ENCODE data around the gene SMIM32.

SMIM32 gene

DNA sequence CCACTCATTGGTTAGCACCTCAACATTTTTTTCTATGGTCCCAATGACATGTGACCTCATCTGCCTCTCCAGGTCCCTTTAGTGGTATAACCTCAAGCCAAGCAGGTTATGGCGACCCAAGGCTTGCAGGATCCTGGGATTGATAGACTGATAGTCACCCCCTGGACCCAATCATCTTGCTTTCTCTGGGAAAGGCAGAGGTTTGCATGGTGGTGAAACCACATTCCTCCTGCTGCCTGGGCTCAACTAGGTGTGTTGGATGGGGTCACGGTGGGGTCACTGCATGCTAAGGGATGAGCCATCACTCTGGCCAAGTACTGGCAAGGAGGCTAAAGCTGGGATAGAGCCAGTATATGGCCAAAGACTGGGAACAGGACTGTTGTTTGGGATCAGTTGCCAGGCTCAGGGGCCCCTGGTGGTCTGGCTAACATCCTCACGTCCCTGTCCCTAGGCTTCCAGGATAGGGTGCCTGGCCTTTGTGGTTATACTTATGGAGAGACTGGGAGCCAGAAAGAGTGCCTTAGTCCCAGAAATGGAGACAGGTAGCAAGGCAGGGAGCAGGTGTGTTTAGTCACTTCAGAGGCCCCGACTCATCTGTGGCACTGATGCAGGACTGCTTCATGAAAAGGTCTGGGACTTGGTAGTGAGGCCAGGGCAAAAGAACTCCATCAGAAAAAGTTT lies 4.6 kb upstream of the SMIM32 start:
- H3K4me3 ChIP-seq (ENCODE audit: low read length), result no peak overlapping the region
- no peak for DNase-seq (ENCODE audit: low read depth)
- TF ChIP-seq, protein P1, sequence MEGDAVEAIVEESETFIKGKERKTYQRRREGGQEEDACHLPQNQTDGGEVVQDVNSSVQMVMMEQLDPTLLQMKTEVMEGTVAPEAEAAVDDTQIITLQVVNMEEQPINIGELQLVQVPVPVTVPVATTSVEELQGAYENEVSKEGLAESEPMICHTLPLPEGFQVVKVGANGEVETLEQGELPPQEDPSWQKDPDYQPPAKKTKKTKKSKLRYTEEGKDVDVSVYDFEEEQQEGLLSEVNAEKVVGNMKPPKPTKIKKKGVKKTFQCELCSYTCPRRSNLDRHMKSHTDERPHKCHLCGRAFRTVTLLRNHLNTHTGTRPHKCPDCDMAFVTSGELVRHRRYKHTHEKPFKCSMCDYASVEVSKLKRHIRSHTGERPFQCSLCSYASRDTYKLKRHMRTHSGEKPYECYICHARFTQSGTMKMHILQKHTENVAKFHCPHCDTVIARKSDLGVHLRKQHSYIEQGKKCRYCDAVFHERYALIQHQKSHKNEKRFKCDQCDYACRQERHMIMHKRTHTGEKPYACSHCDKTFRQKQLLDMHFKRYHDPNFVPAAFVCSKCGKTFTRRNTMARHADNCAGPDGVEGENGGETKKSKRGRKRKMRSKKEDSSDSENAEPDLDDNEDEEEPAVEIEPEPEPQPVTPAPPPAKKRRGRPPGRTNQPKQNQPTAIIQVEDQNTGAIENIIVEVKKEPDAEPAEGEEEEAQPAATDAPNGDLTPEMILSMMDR (IDR thresholded peaks at IDR 0.05; ENCODE audit: insufficient read depth, low read depth, low read length, missing control alignments), result no peak

DNA sequence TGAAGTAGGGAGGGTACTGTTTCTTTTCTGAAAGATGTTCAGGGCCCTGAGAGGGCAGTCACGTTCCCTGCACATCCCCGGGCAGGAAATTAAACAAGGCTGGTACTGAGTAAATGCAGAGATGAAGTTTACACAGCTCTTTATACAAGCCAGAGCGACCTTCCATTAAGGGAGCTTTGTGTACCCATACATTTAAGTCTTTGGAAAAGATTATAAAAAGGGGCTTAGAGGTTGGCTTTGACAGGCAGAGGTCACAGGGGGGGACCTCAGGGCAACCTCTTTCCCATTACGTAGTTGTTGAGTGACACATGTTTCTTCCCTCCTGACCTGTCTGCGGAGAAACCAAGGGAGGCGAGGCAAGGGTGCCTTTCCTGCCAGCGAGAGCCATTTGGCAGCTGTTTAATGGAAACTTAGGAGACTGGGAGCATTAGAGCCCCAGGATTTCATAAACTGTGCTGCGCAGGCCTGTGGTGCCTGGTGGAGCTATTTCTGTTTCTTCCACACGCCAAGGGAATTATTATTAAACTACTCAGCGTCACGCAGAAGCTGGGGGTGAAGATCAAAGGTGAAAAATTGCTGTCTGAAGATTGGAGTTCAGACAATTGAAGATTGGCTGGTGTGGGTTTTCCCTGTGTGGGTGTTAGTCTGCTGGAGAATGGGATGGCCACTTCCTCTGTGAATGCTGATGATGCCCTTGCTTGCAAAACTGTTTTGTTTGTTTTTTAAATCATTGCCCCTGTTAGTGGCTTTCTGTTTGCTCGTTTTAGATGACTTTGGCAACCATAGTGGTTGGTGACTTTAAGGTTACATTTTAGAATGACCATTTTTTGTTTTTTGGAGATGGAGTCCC lies 3.2 kb upstream of the SMIM32 start:
- no peak overlapping the region for H3K4me3 ChIP-seq (ENCODE audit: low read length)
- TF ChIP-seq, protein P1 (IDR thresholded peaks at IDR 0.05; ENCODE audit: insufficient read depth, low read depth, low read length, missing control alignments), result no peak
- DNase-seq (ENCODE audit: low read depth), result no peak

DNA sequence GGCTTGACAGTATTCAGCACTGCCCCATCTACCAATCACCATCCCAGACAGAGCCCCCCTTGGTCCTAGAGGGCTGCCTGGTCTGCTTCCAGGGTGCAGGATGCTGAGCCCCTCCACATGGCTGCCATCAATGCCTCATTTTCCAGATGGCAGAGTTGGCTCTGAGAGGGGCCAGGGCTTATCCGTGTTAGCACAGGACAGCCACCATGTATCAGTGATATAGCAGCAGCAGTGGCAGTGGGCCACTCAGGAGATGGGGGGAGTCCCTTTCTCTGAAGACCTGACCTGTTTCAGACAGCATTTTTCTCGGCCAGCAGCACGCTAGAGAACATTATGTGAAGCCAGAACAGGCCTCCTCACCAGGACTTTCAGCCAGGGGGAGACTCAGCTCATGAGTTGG lies 1.6 kb upstream of the SMIM32 start:
- no peak overlapping the region for H3K4me3 ChIP-seq (ENCODE audit: low read length)
- TF ChIP-seq, protein P1 (IDR thresholded peaks at IDR 0.05; ENCODE audit: insufficient read depth, low read depth, low read length, missing control alignments), result no peak
- no peak for DNase-seq (ENCODE audit: low read depth)

DNA sequence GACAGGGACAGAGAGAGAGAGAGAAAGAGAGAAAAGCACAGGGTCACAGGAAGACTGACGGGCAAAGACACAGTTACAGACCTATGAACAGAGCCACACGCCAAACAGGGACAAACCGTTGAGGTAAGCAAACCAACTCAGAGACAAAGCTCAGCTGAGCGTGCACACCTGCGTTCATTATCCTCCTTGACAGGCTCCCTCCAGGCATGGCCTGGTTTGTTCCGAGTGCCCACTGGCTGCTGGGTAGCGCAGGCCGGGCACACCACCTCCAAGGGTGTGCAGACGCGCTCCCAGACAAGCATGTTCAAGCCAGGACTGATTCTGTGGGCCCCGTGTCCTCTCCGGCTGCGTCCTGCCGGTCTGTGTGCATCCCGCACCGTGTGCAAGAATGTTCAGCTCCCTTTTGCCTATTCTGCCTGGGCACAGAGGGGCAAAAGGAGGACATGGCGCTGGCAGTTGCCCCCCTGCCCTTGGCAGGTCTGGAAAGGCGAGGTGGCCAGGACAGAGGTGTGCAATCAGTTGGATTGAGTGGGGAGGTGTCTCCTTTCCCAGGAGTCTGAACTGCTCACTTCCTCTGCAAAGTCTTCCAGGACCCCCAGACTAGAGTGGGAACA lies 467 bp upstream of the SMIM32 start:
- peak overlapping the region; percentile 44 for H3K4me3 ChIP-seq (ENCODE audit: low read length)
- peak; percentile 24 for DNase-seq (ENCODE audit: low read depth)
- TF ChIP-seq, protein P1 (IDR thresholded peaks at IDR 0.05; ENCODE audit: insufficient read depth, low read depth, low read length, missing control alignments), result no peak

DNA sequence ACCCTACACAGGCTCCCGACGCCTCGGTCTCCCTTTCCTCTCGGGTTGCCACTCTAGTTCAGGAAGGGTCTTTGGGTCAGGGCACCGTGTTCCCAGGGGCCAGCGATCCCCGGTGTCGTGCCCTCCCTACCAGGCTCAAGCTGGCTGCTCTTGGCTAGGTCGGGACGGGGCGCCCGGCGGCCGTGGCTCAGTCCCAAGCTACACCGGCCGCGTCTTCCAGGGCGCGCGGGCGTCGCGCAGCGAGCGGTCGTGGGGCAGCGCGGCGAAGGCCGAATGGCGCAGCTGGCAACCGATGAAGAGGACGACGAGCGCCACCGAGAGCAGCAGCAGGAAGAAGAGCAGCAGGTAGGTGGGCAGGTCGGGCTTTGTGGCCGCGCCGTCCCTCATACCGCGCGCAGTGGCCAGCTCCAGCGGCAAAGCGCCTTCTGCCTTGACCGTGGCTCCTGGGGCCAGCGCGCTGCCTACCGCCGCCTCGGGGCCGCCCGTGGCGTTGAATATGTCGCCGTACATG lies 892 bp downstream of the SMIM32 start:
- TF ChIP-seq, protein P1 (IDR thresholded peaks at IDR 0.05; ENCODE audit: insufficient read depth, low read depth, low read length, missing control alignments), result no peak
- peak; percentile 21 for DNase-seq (ENCODE audit: low read depth)
- peak overlapping the region; percentile 44 for H3K4me3 ChIP-seq (ENCODE audit: low read length)

DNA sequence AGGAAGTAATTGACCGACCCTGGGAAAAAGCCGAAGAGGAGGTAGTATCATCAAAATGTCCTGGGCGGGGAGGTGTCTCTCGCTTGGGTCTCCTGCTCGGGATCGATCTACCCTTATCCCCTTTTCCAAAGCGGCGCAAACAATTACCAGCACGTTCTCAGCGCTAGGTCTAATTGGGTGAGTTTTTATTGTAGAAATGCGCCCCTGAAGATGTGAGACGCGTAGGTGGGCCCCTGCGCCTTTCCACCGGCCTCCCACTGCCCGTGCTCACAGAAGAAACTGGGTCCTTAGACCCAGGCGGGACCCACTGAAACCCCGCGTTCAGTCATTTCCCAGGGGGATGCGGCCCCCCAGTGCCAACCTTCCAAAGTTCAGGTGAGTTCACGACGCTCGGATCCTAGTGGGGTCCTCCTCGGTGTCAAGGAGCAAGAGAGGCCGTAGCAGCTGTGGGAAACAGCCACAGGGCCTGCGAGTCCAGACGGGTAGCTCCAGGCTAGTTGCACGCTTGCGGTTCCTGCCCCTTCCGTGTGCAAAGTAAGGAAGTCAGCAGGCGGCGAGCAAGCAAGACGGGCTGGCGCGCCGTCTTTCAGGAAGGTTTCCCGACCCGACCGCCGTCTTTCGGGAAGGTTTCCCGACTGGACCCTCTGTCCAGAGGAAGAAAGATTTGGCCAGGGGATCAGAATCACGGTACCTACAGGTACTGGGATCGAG lies 1.5 kb downstream of the SMIM32 start:
- DNase-seq (ENCODE audit: low read depth), result peak; percentile 71
- H3K4me3 ChIP-seq (ENCODE audit: low read length), result peak overlapping the region; percentile 44
- TF ChIP-seq, protein P1 (IDR thresholded peaks at IDR 0.05; ENCODE audit: insufficient read depth, low read depth, low read length, missing control alignments), result no peak

Data from epithelial cell of esophagus (primary cell).